GM18873 (cell line): Measurements from ENCODE around the gene LURAP1L.

Experiments
- ATAC-seq: cut with Tn5 transposase; IDR thresholded peaks from one replicate; pipeline ENCODE4 v1.9.1; 2021; ENCODE audit warnings: mild to moderate bottlenecking, moderate library complexity, moderate number of reproducible peaks; ENCODE audit not compliant: unreplicated experiment, low FRiP score

Gene LURAP1L

DNA sequence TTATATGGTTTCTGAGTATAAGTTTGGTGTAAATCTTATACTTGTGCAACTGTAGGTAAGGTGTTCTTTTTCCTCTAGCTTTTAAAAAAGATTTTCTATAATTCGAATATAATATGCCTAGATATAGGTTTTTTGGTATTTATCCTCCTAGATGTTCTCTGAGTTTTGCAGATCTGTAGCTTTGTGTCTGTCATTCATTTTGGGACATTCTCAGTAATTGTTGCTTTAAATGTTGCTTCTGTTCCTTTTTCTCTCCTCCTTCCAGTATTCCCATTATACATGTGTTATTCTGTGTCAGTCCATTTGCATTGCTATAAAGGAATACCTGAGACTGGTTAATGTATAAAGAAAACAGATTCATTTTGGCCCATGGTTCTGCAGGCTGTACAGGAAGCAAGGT, 33.7 kb downstream of the LURAP1L start:
- ATAC-seq: no peak

DNA sequence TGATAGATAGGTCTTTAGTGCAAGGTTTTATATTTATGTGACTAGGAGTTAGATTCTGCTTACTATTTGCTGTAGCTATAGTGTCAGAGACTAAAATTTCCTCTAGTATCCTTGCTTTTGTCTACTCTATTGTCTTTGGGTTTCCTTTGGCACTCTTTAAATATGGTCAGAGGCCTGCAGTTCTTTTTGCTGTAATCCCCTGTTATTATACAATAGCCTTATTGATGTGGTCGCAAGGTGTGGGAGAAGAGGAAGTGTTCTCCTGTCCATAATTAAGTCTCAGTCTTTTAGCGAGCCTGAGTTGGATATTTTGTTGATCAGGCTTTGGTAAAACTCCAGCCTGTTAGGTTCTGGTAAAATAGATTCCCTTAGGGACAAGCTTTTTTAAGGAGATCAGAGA, 34.9 kb downstream of the LURAP1L start:
- ATAC-seq: no peak

DNA sequence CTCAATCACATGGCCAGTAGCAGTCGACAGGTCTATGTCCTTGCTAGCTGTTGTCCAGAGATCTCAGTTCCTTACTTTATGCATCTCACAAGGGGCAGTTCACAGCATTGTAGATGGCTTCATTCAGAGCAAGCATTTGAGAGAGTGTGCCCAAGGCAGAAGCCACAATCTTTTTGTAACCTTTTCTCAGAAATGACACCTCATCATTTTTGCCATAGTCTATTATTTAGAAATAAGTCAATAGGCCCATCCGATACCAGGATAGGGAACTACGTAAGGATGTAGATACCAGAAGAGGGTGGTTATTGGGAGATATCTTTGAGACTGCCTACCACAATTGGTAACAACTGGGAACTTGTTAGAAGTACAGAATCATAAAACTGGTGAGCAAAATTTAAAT, 37.1 kb downstream of the LURAP1L start:
- ATAC-seq: no peak

DNA sequence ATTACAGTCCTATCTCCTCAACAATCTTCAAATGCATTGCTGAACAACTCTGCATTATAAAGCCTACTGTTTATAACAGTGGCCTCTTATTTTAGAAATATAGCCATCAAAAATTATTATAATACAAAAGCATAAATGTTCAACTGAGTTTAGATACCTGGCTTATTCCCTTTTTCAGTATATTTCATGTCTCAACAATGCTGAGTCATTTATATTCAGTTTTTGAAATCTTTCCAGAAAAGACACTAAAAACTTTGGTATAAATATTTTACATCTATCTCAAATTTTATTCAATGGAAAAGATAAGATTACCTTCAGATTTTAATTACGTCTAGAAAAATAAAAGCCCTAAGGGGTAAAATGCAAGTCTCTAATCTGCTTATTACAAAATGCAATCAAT, 37.9 kb downstream of the LURAP1L start:
- ATAC-seq: no peak

DNA sequence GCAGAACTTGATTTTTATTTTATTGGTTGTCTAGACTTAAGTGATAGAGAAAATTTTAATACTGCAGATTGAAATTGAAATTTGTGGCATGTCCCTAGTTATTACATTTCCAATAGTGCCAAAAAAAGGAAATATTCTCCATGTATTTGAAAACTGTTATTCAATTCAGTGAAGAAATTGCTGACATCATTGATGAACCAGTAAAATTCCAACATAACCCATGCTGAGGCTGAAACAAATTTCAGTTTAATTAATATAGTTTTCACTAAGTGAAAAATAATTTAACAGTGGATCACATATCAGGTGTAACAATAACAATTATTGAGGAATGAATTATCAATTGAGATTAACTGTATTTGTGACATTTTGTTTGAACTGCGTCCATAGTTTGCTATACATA, 38.7 kb downstream of the LURAP1L start:
- ATAC-seq: no peak

DNA sequence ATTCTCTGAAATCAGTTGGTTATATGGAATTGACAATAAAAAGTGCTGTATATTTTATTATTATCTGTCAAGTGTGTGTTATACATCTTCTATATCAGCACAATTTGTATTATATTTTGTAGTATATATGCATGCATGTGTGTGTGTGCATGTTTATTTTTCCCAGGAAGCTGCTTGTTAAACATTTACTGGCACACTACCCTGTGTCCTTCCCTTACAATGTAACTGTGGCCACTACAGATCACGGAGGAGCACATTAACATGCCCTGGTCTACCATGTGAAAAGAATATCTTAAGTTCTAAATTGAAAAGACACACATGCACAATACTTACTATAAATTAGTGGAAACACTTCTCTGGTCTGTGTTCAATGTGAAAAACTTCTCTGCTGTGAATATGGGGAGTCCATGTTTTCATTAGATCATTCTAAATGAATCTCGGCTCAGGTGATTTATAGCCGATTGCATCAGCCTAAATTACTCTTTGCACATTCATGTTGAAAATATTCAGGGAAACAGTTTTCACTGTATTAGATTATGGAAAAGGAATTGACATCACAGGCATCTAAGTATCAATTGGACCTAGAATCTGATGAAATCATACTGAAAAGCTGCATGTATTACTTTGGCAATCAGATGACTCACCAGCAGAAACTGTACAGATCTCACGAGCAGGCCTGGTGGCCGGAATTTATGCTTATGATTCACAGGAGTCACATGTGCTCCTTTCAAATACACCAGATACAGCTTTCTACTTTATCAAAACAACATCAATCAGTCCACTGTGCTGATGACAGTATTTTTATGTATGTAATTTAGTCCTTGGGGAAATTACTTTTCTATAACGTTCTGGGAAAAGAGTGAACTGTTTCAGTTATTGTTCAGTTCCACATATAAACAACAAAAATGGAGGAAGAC, 39.4 kb downstream of the LURAP1L start:
- no peak for ATAC-seq

DNA sequence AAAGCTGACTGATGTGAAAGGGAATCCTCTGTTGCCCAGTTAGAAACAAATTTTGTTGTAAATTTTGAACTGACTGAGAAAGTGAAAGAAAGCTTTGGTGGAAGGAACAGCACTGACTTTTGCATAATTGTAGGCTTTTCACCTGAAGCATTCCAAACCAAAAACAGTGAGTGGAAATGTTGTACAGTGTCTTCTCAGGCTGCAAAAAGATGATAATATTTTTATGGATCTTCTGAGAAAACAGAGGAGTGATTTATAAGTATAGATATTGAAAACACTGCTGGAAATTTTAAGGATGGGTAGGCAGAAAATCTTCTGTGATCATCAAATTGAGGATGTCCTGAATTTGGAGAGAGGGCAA, 40.0 kb downstream of the LURAP1L start:
- ATAC-seq: no peak

DNA sequence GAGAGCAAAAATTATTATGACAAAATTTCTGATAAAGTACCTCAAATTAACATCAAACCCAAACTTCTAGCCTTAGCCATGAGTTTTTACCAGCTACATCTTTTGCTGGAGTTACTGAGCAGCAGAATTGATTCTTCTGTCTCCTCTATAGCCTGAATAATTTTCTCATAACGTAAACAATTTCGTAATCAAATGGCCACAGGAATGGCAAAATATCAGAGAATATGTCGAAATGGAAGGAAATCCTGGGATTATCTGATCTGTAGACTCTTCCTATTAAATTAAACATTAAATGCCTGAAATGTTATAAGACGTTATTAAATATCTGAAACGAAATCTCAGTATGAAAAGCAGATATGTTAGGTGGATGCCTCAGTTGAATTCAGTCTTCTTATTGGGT, 41.1 kb downstream of the LURAP1L start:
- no peak for ATAC-seq

DNA sequence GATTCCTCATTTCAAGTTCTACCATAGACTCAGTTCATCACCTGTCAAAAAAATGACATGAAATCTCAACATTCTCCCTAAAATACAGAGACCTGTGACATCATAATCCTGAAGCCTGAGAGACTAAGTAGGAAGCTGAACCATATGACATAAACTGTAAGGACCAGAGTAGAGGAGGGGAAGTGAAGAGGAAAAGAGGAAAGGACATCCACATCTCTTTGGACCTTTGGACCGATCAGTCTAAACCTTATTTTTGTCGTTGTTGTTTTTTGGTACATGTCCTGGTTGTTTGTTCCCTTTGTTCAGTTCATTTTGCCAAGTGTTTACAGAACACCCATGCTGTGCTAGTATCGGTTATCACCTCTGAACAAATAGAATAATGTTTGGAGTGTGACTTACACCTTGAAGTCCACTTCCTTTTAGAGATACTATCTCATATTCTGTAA, 41.9 kb downstream of the LURAP1L start:
- ATAC-seq: no peak

DNA sequence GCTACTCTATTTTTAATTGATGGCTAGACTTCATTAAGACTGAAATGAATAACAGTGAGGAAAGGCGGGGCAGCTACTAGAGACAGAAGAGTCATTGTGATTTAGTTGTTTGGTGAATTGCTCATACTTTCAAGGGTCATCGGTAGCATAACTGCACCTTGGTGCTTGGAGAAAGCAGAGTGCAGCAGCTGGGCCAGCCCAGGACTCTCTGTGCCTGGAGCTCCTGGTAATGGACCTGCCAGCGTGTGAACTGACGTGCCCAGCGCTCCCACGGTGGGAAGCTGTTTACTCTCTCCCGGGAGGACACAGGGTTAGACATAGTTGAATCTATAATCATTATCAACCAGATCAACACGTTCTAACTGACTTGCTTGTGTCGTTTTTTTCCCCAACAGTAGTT, 42.9 kb downstream of the LURAP1L start:
- ATAC-seq: no peak

DNA sequence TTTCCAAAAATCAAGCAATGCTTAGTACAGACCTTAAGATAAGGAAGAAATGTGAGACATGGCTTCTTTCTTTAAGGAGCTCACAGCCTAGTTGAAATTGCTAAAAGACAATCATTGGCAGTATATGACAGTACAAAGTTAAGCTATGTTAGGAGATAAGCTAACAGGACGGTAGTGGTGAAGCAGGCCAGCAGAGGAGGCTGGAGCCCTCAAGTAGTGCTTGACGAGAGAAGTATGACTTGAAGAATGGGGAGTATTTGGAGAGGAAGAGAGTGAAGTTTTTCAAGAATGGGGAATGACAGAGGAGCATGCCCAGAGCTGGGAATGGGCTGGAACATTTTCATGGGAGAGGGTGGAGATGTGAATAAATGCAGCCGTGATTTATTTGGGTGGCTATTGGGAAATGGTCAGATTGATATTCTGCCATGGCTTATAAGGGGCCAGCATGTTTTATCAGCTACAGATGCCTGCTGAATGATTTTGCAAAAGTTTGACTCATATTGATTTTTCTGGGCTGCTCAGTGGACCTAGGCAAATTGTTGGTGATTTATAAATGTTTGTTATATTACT, 43.7 kb downstream of the LURAP1L start:
- ATAC-seq: no peak

DNA sequence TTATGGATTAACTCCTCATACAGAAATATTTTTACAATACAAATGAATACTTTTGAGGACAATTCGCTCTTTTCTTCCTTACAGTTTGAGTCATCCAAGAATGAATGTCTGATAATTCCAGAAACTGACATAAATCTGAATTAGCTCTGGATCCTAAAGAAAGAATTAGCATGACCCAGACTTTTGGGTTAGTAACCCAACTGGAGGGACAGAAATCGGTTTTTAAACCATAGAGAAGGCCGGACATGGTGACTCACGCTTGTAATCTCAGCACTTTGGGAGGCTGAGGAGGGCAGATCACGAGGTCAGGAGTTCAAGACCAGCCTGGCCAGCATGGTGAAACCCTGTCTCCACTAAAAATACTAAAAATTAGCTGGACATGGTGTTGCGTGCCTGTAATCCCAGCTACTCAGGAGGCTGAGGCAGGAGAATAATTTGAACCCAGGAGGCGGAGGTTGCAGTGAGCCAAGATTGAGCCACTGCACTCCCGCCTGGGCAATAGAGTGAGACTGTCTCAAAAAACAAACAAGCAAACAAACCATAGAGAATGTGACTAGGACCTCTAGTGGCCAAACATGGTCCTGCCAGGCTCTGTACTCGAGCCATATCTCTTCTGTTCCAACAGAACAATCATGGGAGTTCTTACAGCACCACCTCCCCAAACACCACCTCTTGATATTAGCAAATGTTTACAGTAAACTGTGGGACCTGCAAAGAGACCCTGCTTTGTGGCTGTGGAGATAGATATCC, 44.8 kb downstream of the LURAP1L start:
- ATAC-seq: no peak

DNA sequence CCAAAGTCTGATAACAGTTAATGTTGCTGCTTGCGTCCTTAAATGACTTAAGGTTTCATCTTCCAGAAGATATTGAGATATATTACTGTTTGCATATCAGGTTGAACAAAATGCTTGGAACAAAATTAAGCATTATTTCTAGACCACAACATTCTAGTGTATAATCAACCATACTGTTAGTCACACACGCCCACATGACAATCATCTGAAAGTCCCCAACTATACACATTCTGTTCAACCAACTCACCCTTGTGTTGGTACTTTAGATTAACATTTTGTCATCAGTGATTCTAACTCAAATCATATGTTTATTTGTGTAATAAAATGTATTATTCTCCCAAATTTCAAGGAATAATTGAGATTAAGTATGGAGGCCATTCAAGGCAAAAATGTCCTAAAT, 47.3 kb downstream of the LURAP1L start:
- ATAC-seq: no peak

DNA sequence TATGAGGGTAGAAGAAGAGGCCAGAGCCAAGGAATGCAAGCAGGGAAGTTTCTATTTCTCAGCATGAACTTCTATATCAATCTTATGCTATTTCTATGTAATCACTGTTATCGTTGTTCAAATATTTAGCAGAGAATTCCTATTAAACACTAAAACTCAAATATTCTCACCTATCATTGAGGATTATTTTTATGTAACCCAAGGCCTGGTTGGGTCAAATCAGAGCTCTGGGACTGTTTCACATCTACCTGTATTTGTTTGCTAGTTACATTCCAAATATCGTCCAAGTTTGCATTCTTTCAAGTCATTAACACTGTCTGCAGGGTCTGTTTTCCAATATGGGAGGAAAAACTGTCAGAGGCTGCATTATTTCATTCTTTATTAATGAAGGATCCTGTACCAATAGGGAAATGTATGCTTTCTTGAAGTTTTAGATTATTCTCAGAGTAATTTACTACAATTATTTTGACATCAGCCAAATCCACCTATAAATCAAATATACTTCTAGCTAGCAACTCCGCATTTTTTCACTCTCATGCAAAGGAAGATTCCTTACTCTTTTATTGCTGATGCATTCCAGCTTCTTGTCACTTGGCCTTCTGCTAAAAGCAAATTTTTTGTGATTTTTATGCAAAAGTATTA, 52.2 kb downstream of the LURAP1L start:
- ATAC-seq: no peak

DNA sequence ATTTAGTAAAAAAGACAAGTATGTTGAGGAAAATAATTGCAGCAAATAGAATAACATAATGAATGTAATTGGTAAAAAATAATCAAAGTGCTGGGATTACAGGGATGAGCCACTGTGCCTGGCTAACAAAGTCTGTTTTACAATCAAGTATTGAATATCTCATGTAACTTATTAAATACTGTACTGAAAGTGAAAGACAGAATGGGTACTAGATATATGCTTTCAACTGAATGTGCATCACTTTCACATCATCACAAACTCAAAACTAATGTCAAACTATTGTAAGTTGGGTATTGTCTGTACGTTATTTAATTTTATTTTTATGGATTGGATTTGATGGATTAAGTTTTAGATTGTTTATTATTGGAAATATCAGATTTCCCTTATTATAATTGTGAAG, 58.9 kb downstream of the LURAP1L start:
- ATAC-seq: no peak

DNA sequence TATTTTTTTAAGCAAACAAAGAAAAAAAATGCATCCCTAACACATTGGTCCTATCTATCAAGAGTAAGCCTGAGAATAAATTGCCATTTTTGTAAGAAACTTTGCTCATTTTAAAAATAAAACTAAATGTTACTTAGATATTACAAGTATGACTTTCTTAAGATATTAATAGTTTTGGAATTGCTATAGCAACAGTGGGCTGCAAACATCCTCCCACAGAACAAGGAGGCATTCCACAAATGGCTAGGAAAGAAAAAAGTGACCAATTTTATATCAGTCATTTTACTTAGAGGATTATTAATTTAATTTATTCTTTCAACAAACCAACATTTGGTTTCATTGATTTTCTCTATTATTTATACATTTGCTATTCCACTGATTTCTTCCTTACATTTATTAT, 63.7 kb downstream of the LURAP1L start:
- ATAC-seq: no peak

DNA sequence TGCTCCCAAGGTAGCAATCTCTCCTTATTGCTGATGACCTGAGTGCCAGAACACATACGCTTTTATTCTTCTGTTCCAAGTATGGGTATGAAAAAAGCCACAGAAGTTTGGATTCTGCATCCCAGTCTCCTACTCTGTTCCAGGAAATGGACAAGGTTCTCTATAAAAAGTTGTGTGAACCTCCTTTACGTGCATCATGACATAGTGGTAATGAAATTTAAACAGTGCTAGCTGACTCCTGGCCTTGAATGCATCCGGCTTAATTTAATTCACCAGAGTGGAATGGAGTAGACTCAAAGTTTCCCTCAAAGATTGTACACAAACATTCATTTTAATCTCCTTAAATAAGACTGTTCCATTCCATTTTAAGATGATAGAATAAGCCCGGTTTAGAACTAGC, 68.9 kb downstream of the LURAP1L start:
- no peak for ATAC-seq

DNA sequence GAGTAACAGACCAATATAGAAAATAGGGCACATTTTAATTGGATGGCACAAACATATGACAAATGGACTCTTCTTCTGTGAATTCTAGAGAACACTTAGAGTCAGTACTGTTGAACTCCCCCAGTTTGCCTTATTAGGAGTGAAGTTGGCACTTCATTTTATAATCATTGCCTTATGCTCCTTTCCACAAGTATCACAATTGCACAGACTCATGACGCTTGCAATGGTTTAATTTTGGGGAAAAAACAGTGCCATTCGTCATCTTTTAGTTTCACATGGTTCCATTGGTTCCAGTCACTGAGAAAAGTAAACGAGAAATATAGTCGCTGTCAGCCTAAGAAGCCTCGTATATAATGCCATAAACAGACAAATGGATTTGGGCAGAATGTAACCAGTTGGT, 71.2 kb downstream of the LURAP1L start:
- ATAC-seq: no peak

DNA sequence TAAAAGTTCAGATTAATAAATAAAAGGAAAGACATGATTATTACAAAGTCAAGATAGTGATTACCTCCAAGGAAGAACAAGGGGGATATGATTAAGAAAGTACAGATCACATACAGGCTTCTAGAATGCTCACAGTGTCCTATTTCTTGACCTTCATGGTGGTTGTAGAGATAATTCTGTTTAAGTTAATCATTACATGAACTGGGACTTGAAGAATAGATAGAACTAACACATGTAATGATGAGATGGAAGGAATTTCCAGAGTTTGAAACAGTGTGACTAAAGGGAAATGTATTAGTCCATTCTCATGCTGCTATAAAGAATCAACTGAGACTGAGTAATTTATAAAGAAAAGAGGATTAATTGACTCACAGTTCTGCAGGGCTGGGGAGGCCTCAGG, 72.7 kb downstream of the LURAP1L start:
- no peak for ATAC-seq

DNA sequence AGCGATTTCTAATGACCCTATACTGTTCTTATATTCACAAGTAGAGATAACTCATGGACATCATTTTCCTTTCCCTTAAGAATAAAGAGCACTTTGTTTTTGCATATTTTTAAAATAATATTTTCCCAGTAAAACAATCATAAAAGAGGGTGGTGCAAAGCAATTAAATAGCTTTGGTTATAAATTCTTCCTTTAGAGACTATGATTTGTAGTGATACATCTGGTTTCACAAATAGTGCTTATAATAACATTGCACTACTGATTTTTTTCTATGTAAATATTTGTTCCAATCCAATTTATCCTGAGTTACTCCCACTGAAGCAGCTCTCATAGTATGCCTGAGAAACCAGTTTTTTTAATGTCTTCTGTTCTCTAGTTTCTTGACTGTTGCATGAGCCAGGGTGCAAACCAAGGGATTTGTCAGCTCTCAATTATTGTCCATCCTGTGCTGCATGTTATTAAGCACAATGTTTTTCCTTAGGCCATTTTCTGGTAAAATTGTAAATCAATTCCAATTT, 74.7 kb downstream of the LURAP1L start:
- ATAC-seq: no peak
